WERI-Rb-1 (cell line): ENCODE measurements around the gene SSBP3.

Experiments used
- DNase-seq: peaks from one replicate; pipeline ENCODE4 v3.0.0-alpha.2; 2020
- H3K27ac ChIP-seq: fragments of 250-450 bp; sonication (Bioruptor Pico); 2 replicates; pipeline ENCODE4 v1.5.1; 2020; ENCODE audit warnings: mild to moderate bottlenecking, moderate library complexity
- H3K27me3 ChIP-seq: fragments of 250-450 bp; sonication (Bioruptor Pico); 2 replicates; pipeline ENCODE4 v1.5.1; 2021; ENCODE audit warnings: mild to moderate bottlenecking, low read depth, moderate library complexity; ENCODE audit not compliant: insufficient read depth, severe bottlenecking
- H3K36me3 ChIP-seq: fragments of 250-450 bp; sonication (Bioruptor Pico); 2 replicates; pipeline ENCODE4 v1.5.1; 2020; ENCODE audit warnings: mild to moderate bottlenecking, moderate library complexity
- H3K4me3 ChIP-seq: 2 replicates; pipeline ENCODE4 v1.5.1; 2011; ENCODE audit warnings: low read depth, mild to moderate bottlenecking, control low read depth, low read length
- H3K9me3 ChIP-seq: fragments of 250-450 bp; sonication (Bioruptor Pico); 2 replicates; pipeline ENCODE4 v1.5.1; 2021; ENCODE audit warnings: mild to moderate bottlenecking, moderate library complexity; ENCODE audit not compliant: severe bottlenecking
- CTCF ChIP-seq: IDR thresholded peaks from 2 replicates; pipeline ENCODE4 v1.5.1; 2011; ENCODE audit warnings: low read depth, mild to moderate bottlenecking, control low read depth, inconsistent platforms, low read length

SSBP3 gene

DNA sequence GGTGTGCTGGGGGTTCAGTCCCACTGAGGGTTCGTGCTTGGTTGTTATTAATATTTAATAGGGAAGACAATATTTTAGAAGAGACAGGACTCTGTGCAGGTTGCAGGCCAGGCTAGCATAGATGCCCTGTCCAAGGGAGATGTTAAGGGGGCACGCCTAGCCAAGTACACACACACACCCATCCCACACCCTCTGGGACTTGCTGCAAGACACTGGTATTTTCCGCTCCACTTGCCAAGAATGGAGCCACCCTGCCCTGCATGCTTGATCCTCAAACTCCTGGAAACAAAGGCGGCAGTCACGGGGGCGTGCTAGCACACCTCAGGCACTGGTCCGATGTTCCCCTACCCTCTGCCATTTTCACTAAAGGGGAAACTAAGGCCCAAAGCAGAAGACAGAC is 107.2 kb downstream of the SSBP3 start:
- Histone ChIP-seq H3K4me3 (no peak overlapping the region), H3K27me3 (no peaks in the 10 kb centered on the region), H3K27ac (peak overlapping the region; percentile 94), H3K9me3 (no peaks in the 10 kb centered on the region), H3K36me3 (peaks cover 20% of the 10 kb centered on the region)
- TF ChIP-seq CTCF: no peak
- DNase-seq: no peak

DNA sequence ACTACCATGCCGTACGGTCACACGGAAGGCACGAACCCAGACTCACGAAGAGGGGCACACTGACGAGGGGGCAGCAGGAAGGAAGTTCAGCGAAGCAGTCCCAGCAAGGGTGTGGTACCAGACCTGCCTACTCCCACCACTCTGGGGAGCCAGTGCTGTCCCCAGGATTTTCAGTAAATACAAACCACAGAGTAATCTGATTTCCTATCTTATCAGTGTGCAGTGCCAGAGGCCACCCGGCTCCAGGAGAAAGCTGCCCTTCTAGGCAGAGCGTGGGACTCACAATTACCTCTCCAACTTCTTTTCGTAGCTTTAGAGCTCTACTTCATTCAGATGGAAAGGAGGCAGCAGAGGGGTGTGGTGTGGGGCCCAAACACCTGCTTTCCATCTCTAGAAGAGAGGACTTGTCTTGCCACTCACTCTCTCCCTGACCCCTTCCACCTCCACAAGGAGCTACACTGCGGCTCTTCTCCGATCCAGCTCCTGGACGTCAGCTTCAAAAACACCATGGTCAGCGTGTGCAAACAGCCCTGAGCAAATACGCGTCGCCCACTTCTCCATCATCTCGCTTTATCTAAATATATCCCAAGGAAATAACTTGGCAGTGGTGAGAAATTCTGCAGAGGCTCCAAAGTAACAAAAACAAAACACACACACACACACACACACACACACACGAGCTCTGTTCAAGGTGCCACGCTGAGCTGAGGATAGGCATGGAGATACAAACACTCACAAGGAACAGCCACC is 107.7 kb downstream of the SSBP3 start:
- no peak for TF ChIP-seq CTCF
- Histone ChIP-seq H3K27me3 (no peaks in the 10 kb centered on the region), H3K9me3 (no peaks in the 10 kb centered on the region), H3K4me3 (peak overlapping the region; percentile 10), H3K36me3 (peaks cover 22% of the 10 kb centered on the region), H3K27ac (peak overlapping the region; percentile 94)
- DNase-seq: no peak

- Histone ChIP-seq H3K27me3 (no peaks in the 10 kb centered on the region), H3K4me3 (peak overlapping the region; percentile 10; the same call in 1 of the 2 replicates), H3K36me3 (peaks cover 24% of the 10 kb centered on the region), H3K9me3 (no peaks in the 10 kb centered on the region), H3K27ac (peak overlapping the region; percentile 94)
- no peak for TF ChIP-seq CTCF
- DNase-seq: peak; percentile 90
These were observed 108.5 kb downstream of the SSBP3 start for GRCh38 chr1:54297596-54298283.

DNA sequence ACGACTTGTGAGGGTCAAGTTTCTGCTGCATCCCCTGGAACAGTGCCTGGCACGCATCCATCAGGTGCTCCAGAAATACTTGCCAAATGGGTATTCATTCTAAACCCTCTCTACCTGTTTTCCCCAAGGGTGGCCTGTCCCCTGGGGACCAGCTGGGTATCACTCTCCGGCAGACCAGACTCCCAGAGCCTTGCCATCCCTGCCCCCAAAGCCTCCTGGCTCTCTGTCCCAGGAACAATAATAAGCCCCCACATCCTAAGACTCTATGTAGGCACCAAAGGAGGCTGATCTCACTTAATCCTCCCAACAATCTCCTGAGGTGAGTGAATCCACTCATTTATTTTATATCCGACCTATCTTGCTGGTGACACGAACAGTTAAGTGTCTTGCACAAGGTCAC is 109.5 kb downstream of the SSBP3 start:
- Histone ChIP-seq H3K36me3 (peaks cover 22% of the 10 kb centered on the region), H3K27me3 (no peaks in the 10 kb centered on the region), H3K9me3 (no peaks in the 10 kb centered on the region), H3K27ac (peak overlapping the region; percentile 94), H3K4me3 (no peak overlapping the region)
- DNase-seq: peak; percentile 82
- no peak for TF ChIP-seq CTCF

GRCh38 chr1:54294887-54295286 is 111.3 kb downstream of the SSBP3 start:
- peak overlapping the region; percentile 66; the same call in 1 of the 2 replicates for H3K27ac ChIP-seq
- no peaks in the 10 kb centered on the region for H3K9me3 ChIP-seq
- H3K4me3 ChIP-seq: no peak overlapping the region
- TF ChIP-seq CTCF: no peak
- DNase-seq: no peak
- H3K27me3 ChIP-seq: no peaks in the 10 kb centered on the region
- peaks cover 28% of the 10 kb centered on the region for H3K36me3 ChIP-seq
